Pulmonary artery endothelial cell (primary cell): ENCODE results near the gene KLF18. TPM values are rescaled to one million over a fixed set of nuclear protein-coding genes. Genes with fewer than 3 reads are reported as not detected.
"Not testable (repeated sequence)": the region's sequence is repeated elsewhere in the genome, so short reads cannot be mapped to it uniquely, and the experiment has no call there.

Experiments used
- DNase-seq: peaks from one replicate; pipeline ENCODE4 v3.0.0-alpha.2; 2011; ENCODE audit warnings: low read depth, low spot score
- total RNA-seq: library from RNA; depleted of rRNA; stranded (reverse); fragments of >200 nt; gene quantifications from 2 replicates; pipeline ENCODE4 v1.2.3, GENCODE V29; 2014

Gene KLF18
- total RNA-seq, 1 donor from 2014 or later = not detected

DNA sequence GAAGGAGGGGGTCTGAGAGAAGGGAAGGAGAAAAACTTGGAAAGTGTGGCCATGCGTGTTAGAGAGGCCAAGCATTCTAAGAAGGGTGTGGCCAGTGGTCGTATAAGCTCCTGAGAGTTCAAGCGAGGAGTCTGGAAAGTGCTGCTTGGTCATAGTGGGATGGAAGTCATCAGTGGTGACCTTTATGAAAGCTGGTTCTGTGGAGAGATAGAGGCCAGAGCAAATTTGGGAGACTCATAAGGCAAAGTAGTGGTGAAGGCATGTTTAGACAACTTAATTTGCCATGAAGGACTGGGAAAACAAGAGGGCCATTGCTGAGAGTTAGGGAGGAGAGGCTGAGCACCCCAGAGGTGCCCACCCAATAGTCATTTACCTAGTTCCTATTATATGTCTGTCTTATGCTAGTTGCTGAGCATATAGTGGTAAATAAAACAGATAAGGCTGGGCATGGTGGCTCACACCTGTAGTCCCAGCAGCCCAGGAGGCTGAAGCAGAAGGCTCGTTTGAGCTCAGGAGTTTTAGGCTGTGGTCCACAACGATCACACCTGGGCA lies 21.0 kb downstream of the KLF18 start:
- no peak for DNase-seq

GRCh38 chr1:44119525-44119924 lies 21.9 kb downstream of the KLF18 start:
- DNase-seq = no peak

- no peak for DNase-seq
Observed at GRCh38 chr1:44118682-44119081, 22.7 kb downstream of the KLF18 start, which contains the start of gene KLF17. Gene KLF17 (plus strand): TSS chr1:44118821. CDS start chr1:44118908, 87 bp downstream.

DNA sequence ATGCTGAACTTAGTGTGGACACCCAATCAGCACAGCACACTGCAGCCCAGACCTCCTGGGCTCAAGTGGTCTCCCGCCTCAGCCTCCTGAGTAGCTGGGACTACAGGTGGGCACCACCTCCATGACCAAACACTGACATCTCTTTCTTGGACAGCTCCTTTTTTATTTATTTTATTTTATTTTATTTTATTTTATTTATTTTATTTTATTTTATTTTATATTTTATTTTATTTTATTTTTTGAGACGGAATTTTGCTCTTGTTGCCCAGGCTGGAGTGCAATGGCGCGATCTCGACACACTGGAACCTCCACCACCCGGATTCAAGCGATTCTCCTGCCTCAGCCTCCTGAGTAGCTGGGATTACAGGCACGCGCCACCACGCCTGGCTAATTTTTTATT lies 24.2 kb downstream of the KLF18 start:
- not testable (repeated sequence) for DNase-seq

- DNase-seq = no peak
Observed at GRCh38 chr1:44114098-44114497, 27.3 kb downstream of the KLF18 start.

DNA sequence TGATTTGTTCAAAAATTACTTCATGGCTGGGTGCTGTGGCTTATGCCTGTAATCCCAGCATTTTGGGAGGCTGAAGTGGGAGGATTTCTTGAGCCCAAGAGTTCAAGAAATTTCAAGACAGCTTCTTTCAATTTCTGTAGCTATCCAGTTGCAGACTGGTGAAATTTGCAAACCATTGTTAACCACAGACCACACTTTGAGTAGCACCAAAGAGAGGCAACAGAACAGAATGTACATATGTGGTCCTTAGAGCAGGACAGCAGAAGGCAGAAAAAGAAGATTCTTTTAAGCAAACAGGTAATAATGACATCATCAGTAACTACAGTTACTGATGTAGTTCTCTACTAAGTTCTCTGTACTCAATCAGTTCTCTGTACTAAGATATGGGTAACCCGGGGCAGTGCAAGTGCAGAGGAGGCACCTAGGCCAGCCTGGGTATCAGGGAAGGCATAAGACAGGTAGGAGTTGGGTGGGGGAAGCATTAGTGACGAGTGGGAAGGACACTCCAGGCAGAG lies 28.3 kb downstream of the KLF18 start:
- no peak for DNase-seq

DNA sequence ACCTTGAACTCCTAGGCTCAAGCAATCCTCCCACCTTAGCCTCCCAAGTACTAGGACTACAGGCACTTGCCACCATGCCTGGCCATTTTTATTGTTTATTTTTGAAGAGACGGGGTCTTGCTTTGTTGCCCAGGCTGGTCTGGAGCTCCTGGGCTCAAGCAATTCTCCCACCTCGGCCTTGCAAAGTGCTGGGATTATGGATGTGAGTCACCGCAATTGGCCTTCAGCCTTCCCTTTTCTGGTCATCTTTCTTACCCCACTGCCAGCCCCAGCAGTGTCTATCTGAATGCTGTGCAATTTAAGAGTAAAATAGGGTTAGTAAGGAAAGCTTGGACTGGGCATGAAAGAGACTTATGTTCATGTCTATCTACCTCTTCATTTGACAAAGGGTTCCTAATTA lies 28.9 kb downstream of the KLF18 start:
- no peak for DNase-seq

GRCh38 chr1:44111861-44112260 lies 29.6 kb downstream of the KLF18 start:
- no peak for DNase-seq

GRCh38 chr1:44110916-44111315 lies 30.5 kb downstream of the KLF18 start:
- DNase-seq = no peak

DNA sequence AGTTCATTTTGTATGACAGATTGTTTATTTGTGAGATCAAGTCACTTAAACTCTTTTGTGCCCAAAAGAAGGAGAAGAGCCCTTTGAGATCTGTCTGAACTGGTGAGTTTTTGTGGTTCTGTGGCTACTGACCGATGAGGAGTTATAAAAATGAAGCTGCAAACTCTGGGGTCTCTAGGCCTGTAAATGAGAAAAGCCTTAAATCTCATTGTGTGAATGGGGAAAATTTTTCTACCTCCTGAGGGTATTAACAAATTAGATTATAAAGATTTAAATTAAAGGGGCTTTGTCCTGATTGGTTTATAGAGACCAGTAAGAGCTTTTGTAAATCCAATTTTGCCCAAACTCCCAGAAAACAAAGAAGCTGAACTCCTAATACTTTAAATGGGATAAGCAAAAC lies 32.5 kb downstream of the KLF18 start:
- no peak for DNase-seq

- DNase-seq = no peak
Observed at GRCh38 chr1:44108241-44108640, 33.2 kb downstream of the KLF18 start.

- DNase-seq = no peak
Observed at GRCh38 chr1:44105810-44106209, 35.6 kb downstream of the KLF18 start.

DNA sequence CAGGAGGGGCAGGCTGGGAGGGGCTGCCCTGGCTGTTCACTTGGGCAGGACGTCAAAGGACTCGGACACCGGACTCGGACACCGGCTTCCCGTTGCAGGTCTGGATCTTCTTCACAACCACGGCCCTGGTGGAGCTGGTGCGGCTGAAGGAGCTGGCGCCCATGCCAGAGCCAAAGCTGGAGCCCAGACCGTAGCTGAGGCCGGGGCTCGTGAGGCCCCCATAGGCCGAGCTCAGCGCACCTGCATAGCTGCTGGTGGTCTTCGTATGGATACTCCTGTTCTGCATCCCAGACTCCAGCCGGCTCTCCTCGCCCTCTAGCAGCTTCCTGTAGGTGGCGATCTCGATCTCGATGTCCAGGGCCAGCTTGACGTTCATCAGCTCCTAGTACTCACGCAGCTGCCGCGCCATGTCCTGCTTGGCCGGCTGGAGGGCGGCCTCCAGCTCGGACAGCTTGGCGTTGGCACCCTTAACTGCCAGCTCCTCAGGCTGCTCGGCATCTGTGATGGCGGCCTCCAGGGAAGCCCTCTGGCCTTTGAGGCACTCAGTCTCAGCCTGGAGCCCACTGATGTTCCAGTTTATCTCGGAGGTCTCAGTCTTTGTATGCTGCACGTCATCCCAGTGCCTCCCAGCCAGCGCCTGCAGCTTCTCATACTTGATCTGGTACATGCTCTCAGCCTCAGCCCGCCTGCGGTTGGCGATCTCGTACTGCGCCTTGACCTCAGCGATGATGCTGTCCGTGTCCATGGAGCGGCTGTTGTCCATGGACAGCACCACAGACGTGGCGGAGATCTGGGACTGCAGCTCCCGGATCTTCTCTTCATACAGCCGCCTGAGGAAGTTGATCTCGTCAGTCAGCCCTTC lies 37.9 kb downstream of the KLF18 start:
- DNase-seq = no peak

GRCh38 chr1:44101328-44101727 lies 40.1 kb downstream of the KLF18 start:
- no peak for DNase-seq

- DNase-seq = no peak
Observed at GRCh38 chr1:44100183-44100868, 41.1 kb downstream of the KLF18 start.

DNA sequence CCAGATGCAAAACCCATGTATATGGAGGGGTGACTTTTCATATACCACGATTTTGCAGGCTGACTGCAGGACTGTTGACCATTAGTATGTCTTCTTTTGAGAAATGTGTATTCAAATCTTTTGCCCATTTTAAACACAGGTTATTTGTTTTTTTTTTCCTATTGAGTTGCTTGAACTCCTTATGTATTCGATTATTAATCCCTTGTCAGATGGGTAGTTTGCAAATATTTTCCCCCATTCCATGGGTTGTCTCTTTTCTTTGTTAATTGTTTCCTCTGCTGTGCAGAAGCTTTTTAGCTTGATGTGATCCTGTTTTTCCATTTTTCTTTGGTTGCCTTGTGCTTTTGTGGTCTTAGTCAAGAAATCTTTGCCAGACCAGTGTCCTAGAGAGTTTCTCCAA lies 47.4 kb downstream of the KLF18 start:
- DNase-seq = no peak

GRCh38 chr1:44090429-44091252 lies 50.8 kb downstream of the KLF18 start:
- DNase-seq = no peak

- no peak for DNase-seq
Observed at GRCh38 chr1:44089371-44090048, 51.9 kb downstream of the KLF18 start.
